ENCODE data around the gene C1orf198.

DNA sequence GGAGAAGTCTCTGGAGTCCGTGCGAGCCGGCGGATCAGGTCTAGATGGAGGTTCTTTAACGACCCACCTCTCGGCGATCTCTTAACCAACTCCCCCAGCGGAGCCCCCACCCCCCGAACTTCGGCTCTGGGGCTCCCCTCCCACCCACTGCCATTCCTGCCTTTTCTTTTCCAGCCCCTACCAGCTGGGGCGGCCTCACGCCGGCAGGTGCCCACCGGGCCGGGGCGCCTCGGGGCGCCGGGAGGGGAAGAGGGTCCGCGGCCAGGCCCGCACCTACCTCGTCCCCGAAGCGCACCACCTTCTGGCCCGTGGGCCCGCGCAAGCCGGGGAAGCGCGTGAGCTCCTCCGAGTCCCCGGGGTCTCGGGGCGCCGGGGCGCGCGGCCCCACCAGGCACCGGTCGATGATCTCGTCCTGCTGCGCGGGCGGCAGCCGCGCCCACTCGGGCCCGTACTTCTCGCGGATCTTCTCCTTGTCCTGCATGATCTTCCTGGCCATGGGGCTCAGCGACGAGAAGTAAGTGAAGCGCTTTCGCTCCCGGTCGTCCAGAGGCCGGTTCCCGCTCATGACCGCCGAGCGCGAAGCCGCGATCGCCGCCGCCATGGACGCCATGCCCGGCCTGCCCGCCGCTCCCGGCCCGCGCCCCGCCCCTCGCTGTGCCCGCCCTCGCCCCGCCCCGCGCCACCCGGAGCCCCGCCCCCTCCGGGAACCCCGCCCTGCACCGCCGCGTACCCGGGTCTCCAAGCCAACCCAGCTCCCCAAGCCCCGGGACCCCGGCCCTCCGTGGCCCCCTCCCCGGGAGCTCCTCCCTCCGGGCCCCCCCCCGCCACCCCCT is at the start of gene C1orf198:
- TF ChIP-seq POLR2AphosphoS5 (IDR thresholded peaks at IDR 0.05; ENCODE audit: low read depth, low read length), result no peak
- no peak for TF ChIP-seq SIN3A (IDR thresholded peaks at IDR 0.05; ENCODE audit: borderline replicate concordance, insufficient read depth, low read length)
- no peak for TF ChIP-seq REST (IDR thresholded peaks at IDR 0.05; ENCODE audit: insufficient read depth in 1 of 2, low read depth in 2 of 2, low read length in 2 of 2)
